AG09309 (cell line): ENCODE results near the gene TCP11L2.

ENCODE experiments used
- DNase-seq: peaks from one replicate; pipeline ENCODE4 v3.0.0-alpha.2; 2010; ENCODE audit warnings: low read depth
- H3K4me3 ChIP-seq: 2 replicates; pipeline ENCODE4 v1.5.1; 2011; ENCODE audit warnings: mild to moderate bottlenecking, low read depth, low read length, moderate library complexity; ENCODE audit not compliant: control insufficient read depth
- CTCF ChIP-seq: IDR thresholded peaks from 2 replicates; pipeline ENCODE4 v1.5.1; 2011; ENCODE audit warnings: mild to moderate bottlenecking, low read depth, low read length, inconsistent platforms; ENCODE audit not compliant: insufficient read depth, control insufficient read depth; ENCODE audit errors: missing control alignments

The TCP11L2 gene

GRCh38 chr12:106258935-106259334 is 43.6 kb upstream of the TCP11L2 start:
- no peak for DNase-seq
- TF ChIP-seq CTCF: no peak
- H3K4me3 ChIP-seq: no peak overlapping the region

- DNase-seq: no peak
- H3K4me3 ChIP-seq: no peak overlapping the region
- no peak for TF ChIP-seq CTCF
Measured at GRCh38 chr12:106265116-106265515, 37.4 kb upstream of the TCP11L2 start.

DNA sequence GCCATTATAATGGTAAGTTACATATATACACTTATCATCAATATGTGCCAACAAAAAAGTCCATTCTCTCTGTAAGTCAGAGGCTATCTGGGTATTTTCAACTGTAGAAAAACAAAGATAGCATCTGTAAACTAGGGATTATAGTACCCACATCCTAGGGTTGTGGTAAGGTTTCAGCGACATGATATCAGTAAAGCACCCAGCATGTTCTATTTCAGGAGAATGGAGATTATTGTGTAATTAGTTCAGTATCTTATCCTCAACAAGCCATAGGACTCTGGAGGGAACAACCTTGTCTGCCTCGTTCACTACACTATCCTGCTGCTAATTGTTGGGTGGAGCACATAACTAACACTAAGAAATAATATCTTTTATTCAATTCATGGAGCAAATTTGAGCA is 35.0 kb upstream of the TCP11L2 start:
- no peak overlapping the region for H3K4me3 ChIP-seq
- no peak for DNase-seq
- no peak for TF ChIP-seq CTCF

DNA sequence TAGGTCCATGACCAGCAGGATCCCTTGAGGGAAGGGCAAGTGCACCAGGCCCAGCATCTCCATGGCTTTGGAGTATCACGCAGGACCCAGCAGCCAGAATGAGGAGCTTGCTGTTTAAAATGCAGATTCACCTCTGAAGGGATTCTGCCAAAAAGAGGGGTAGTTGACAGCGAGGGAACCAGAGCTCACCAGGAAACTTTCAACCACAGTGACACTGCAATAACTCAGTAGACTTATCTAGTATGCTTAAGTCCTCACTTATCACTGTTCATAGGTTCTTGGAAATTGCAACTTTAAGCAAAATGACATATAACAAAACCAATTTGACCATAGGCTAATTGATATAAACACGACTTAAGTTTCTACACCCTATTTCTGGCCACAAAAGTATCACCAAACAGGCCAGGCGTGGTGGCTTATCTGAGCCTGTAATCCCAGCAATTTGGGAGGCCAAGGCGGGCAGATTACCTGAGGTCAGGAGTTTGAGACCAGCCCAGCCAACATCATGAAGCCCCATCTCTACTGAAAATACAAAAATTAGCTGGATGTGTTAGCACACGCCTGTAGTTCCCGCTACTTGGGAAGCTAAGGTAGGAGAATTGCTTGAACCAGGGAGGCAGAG is 33.3 kb upstream of the TCP11L2 start:
- H3K4me3 ChIP-seq: no peak overlapping the region
- no peak for TF ChIP-seq CTCF
- DNase-seq: no peak

- no peak overlapping the region for H3K4me3 ChIP-seq
- DNase-seq: no peak
- no peak for TF ChIP-seq CTCF
Measured at GRCh38 chr12:106271575-106272505, 30.7 kb upstream of the TCP11L2 start.

DNA sequence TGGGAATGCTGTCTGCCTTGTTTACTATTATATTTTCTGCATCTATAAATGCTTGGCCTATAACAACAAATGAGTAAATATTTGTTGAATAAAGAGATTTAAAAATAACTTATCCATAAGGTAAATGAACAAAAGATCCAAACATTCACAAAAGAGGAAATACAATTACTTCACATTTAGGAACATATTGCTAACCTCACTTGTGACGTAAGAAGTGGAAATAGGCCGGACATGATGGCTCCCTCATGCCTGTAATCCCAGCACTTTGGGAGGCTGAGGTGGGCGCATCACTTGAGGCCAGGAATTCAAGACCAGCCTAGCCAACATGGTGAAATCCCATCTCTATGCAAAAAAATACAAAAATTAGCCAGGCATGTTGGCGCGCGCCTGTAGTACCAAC is 29.0 kb upstream of the TCP11L2 start:
- TF ChIP-seq CTCF: no peak
- H3K4me3 ChIP-seq: no peak overlapping the region

More for the DNA sequence above, 29.0 kb upstream of the TCP11L2 start:
- DNase-seq: no peak
